Suppressor macrophage (primary cell): ENCODE measurements around the gene PCNX3.

ENCODE experiments used
- DNase-seq, 4 experiments: peaks; one replicate each; pipeline ENCODE4 v3.0.0-alpha.2; 2020 to 2022

The PCNX3 gene

DNA sequence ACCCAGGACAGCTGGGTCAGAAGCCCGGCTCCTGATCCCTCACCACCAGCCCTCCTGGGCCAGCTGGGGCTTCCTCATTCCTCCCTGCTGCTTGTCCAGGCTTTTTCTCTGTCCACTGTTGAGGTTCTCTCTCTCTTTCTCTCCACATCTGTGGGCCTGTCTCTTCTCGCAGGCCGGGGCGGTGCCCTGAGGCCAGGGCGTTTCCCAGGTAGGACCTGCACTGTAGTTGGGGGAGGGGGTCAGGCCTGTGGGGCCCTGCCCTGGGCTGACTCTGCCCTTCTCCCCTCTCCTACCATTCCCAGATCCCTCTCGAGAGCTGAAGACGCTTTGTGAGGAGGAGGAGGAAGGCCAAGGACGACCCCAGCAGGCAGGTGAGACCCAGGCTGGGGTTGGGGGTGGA, 34.8 kb upstream of the PCNX3 start:
- no peak for DNase-seq

GRCh38 chr11:65581928-65582327, 33.6 kb upstream of the PCNX3 start:
- no peak for DNase-seq

GRCh38 chr11:65583589-65583988, 32.0 kb upstream of the PCNX3 start:
- no peak for DNase-seq

DNA sequence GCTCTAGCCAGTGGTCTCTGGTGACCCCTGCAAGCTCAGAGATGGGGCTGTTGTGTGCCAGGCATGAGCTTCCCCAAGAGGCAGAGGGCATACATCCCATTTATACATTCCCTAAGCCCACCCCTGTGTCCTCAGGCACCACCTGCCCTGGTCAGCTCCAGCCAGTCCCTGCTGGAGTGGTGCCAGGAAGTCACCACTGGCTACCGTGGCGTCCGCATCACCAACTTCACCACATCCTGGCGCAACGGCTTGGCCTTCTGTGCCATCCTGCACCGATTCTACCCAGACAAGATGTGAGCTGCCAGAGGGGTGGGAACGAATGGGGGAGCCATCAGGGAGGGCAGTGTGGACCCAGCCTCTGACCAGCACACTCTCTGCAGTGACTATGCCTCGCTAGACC, 31.5 kb upstream of the PCNX3 start:
- DNase-seq, result no peak

DNA sequence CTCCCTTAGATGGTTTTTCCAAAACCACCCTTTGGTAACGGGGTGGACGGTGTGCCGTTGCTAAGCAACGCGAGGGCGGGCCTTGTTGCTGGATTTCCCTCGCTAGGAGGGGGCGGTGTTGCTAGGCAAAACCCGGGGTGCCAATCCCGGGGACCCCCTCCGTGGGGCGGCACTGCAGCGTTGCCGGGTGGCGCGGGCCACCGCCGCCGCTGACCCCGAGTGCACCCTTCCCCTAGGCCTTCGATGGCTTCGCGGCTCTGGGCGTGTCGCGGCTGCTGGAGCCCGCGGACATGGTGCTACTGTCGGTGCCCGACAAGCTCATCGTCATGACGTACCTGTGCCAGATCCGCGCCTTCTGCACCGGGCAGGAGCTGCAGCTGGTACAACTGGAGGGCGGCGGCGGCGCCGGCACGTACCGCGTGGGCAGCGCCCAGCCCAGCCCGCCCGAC, 30.8 kb upstream of the PCNX3 start:
- DNase-seq, result no peak

GRCh38 chr11:65585396-65586246, 30.0 kb upstream of the PCNX3 start:
- DNase-seq, result no peak

DNA sequence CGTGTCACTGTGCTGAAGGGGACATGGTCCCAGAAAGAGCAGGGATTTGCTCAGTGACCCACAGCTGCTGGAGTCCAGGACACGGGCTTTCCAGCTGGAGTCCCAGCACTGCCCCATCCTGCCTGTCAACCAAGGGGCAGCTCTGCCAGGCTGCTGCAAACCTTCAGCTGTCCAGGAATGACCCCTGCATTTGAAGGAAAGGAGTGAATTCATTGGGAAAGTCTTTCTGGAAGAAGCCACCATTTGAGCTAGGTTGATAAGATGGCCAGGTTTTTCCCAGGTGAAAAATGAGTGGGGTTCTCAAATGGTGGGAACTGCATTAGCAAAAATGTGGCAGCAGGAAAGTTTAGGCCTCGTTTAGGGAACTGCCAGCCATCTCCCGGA, 29.3 kb upstream of the PCNX3 start:
- no peak for DNase-seq

GRCh38 chr11:65586676-65587075, 28.9 kb upstream of the PCNX3 start:
- DNase-seq, result peak; percentile 38 to 65 (median 56)

GRCh38 chr11:65588199-65589054, 27.1 kb upstream of the PCNX3 start:
- peak; percentile 67 to 87 (median 82) for DNase-seq

- no peak for DNase-seq
Observed at GRCh38 chr11:65589444-65590239, 25.9 kb upstream of the PCNX3 start.

DNA sequence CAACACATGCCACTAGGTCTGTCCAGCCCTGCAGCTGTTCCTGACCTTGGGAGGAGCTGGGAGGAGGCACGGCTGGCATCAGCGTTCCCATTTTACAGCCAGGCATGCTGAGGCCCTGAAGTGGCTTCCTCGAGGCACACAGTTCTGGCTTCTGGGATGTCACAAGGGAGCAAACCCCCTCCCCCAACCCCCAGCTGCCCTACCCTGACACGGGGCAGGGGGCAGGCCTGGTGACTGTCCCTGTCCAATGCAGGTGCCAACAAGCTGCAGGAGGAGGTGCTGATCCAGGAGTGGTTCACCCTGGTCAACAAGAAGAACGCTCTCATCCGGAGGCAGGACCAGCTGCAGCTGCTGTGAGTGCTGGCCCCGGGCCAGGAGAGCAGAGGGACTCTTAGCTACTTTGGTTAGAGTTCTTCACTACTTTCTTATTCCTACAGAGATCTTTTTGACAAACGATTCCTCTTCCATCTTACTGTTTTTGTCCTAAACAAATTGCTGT, 25.3 kb upstream of the PCNX3 start:
- no peak for DNase-seq

GRCh38 chr11:65591939-65592857, 23.4 kb upstream of the PCNX3 start:
- no peak for DNase-seq

GRCh38 chr11:65592858-65593517, 22.6 kb upstream of the PCNX3 start:
- DNase-seq, result no peak

- DNase-seq, result peak; percentile 53 to 73 (median 69)
Observed at GRCh38 chr11:65593518-65594414, 21.8 kb upstream of the PCNX3 start.

GRCh38 chr11:65595131-65595530, 20.4 kb upstream of the PCNX3 start:
- DNase-seq, result no peak

- peak in 2 of 4 experiments; percentile 21 to 41 for DNase-seq
Observed at GRCh38 chr11:65595543-65596281, 19.9 kb upstream of the PCNX3 start, which contains the start of gene KCNK7. TSS of gene KCNK7 (minus strand) at chr11:65595800. CDS start at chr11:65595772, 28 bp downstream.

GRCh38 chr11:65596520-65596919, 19.1 kb upstream of the PCNX3 start:
- no peak for DNase-seq

- no peak for DNase-seq
Observed at GRCh38 chr11:65598258-65598699, 17.3 kb upstream of the PCNX3 start.
